ENCODE results near the gene OSGEP.
A peak's percentile ranks its signal among the peaks of the same experiment; 100 is the strongest.

Gene OSGEP

DNA sequence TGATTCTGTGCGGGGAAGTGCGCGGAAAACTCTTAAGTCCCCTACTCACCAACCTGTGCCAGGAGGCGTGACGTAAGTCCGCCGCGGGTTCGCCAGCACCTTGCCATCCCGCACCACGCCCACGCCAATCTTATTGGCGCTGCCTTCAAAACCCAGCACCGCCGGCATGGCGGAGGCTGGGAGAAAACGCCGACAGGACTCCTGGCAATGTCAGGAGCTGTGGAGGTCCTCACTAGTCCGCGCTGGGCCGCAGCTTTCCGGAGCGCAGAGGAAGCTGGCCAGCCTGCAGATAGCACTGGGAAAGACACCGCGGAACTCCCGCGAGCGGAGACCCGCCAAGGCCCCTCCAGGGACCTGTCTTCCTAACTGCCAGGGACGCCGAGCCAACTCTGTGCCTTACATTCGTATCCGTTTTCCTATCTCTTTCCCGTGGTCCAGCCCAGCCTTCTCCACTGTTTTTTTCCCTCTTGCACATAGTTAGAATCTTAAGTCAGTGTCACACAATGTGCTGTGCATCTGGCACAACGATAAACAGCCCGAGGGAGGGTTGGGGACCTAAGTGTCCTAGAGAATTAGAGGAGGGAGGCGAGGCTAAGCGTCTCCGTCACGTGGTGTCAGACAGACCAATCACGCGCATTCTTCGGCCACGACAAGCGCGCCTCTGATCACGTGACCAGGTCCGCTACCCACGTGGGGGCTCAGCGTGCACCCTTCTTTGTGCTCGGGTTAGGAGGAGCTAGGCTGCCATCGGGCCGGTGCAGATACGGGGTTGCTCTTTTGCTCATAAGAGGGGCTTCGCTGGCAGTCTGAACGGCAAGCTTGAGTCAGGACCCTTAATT is at the start of gene OSGEP, which contains the start of gene APEX1:
OSGEP (minus strand) TSS at position 297 of the 839 bp plus-strand sequence; CDS start at position 168, 129 bp downstream.
APEX1 (plus strand) TSS at position 711 of the 839 bp plus-strand sequence. CDS start 420 bp downstream, outside the sequence.
- DNase-seq: peak; percentile 91 to 98

DNA sequence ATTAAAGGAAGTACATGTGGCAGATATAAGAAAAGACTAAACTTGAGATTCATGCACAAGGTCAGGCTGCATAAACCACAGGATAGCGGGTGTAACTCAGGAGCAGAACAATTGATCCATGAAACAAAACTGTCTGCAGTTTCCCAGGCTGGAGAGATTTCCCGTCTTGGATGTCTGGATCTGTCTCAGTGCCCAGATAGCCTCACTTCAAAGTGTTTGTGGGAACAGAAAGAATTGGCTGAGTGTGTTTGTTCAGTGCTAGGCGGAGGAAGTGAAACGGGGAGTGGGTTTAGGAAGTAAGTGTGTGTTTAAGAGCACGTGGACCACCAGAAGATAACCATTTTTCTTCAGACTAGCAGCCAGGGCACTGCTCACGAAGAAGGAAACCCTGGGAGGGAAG is 49.3 kb upstream of the OSGEP start:
- DNase-seq: no peak

DNA sequence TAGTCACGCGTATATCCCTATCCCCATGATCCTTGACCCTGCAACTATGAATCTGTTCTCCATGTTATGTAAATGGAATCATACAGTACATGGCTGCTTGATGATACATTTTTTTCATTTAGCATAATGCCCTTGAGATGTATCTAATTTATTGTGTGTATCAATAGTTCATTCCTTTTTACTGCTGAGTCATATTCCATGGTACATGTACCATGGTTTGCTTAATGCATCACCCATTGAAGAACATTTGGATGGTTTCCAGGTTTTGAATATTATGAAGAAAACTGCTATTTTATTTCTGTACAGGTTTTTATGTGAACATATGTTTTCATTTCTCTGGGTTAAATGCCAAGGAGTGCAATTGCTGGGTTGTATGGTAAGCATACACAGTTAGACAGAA is 46.7 kb upstream of the OSGEP start:
- DNase-seq: no peak

DNA sequence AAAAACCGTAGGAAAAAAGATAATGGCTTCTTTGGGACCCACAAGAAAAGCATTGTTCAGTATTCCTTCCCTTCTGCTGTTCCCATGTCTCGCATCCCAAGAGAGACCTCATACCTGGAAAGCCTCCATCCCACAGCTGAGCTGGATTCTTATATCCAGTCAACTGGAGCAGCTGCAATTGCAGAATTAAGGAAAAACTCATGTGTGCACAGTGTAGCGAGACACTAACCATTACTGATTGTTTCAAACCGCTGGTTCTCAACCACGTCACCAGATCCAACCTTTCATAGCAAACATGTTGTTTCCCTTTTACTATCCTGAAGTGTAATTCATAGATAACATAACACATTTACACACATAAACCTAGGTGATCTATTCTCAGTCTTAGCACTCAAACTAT is 45.3 kb upstream of the OSGEP start:
- no peak for DNase-seq

DNA sequence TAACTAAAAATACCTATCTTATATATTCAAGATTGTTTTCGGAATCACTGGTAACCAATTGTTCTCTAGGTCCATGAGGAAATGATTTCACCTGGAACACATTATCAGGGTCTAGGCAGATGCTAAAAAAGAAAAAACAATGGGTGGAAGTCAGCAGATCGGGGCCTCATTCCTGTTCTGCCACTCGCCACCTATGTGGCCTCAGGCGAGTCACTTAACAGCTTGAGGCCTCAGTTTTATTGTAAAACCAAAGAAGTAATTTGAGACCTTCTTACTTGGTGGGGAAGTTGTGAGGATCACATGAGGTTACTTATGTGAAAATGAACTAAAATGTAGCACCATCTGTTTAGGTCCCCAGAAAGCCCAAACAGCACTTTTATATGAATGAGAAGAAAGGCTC is 44.5 kb upstream of the OSGEP start:
- DNase-seq: no peak

DNA sequence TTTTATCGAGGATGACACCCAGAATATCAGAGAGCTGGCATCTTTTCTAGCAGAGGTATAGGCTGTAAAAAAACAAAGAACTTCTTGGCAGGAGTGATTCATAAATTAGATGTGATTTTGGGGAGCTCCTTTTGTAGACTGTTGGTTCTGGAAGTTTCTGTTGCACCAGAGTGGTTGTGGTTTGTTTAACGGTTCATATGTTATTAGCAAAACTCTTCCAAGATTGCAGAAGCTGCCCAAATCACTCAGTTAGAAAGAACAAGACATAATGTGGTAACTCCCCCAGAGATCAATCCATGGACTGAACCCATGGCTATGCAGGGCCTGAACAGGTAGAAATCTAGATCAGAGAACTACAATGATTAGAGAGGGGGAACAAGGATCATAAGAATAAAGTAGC is 44.0 kb upstream of the OSGEP start:
- no peak for DNase-seq

DNA sequence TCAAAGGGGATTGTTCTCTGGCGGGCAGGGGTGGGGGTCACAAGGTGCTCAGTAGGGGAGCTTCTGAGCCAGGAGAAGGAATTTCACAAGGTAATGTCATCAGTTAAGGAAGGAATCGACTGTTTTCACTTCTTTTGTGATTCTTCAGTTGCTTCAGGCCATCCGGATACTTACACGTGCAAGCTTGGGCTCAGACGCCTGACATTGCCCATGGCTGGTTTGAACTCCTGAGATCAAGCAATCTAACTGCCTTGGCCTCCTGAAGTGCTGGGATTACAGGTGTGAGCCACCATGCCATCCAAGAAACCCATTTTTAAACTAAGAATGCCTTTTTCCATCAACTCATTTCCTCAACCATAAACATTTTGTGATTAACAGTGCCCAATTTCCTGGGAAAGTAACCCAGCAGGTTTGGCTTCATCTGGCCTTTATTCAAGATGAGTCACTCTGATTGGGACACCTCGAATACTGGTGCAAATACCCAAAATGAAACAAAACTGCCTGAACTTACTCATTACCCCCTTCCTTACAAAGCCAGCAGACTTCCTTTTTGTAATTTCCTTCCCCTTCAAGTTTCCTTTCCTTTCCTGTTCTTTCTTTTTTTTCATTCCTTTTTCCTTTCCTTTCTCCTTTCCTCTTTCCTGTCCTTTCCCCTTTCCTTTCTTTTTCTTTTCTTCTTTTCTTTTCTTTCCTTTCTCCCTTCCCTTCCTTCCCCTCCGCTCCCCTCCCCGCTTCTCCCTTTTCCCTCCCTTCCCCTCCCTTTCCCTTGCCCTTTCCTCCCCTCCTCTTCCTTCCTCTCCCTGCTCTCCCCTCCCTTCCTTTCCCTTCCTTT is 40.5 kb upstream of the OSGEP start:
- DNase-seq: no peak

DNA sequence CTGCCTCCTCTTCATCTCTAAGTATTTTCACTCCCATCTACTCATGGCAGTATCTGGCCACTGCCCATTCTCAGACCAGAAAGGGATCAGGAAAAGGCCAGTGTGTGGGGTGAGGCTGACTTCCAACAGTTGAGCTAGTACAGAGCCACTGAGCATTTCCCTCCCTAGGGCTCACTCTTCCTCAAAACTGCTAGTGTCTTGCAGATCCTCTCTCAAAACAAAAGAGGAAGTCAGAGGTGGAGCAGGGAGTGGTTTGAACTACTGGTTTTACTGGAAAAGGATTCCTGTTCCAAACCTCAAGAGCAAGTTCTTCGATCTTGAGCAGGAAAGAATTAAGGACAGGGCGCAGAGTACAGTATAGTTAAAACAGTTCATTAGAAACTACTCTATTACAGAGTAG is 39.0 kb upstream of the OSGEP start:
- DNase-seq: no peak

DNA sequence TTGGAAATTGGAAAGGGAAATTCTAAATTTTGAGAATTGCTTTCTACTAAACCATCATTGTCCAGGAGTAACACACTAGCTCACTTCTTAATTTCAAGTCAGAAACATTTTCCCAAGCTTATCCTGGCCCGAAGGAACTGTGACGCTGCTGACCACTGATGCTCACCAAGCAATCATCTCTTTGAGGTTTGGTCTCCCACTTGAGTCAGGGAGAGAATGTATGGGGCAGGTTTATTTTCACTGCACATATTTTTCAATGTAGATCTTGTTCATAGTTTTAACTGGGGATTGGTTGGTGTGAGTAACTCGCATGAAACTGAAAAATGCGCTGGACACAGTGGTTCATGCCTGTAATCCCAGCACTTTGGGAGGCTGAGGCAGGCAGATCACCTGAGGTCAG is 37.9 kb upstream of the OSGEP start:
- no peak for DNase-seq

DNA sequence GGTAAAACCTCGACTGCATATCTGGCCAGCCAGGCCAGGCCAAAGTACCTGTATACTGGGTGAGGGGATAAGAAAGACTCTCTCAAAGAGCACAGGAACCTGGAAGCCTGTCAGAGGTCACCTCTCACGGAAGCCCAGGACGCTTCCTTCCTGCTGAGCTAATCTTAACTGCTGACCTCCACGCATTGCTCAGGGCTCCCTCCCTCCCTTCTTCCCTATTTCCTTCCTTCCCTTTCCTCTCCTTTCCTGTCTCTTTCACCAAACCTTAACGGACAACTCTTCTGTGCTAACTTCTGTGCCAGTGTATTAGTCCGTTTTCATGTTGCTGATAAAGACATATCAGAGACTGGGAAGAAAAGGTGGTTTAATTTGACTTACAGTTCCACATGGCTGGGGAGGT is 36.0 kb upstream of the OSGEP start:
- DNase-seq: no peak

DNA sequence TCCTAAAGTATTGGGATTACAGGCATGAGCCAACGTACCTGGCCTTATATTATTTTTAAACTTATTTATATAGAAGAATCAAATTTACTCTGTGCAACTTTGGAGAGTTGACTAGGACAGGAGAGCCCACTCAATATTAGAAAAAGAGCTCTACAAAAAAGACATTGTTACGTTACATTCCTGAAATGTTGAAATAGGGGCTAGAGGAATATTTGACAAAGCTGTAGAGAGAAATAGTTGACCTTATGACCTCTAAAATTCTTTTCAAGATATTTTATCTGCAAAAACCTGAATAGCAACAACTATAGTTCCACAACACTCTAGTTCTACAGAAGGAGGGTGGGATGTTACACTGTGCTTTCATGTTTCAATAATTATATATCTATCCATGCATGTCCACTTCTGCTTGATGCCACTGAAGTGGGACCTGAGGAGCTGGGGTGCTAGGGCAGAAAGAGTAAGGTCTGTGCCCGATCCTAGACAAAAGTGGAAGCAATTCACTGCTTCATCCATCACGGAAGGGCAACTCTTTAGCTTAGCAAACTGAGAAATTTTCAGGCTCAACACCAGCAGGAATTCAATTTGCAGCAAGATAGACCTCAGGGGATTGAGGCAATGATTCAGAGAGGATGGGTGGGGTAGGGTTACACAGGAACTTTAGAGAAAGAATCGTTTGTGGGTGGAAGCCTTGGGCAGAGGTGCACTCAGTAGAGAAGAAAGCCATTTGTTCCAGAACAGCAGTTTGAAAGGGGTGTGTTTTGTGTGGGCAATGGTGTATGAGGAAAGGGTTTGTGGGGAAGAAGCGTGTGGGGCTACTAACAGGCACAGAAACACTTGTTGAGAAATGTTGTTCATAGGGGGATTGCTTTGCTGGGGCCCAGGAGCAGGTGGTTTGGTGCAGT is 34.7 kb upstream of the OSGEP start:
- DNase-seq: peak in 1 of 2 experiments; percentile 29

DNA sequence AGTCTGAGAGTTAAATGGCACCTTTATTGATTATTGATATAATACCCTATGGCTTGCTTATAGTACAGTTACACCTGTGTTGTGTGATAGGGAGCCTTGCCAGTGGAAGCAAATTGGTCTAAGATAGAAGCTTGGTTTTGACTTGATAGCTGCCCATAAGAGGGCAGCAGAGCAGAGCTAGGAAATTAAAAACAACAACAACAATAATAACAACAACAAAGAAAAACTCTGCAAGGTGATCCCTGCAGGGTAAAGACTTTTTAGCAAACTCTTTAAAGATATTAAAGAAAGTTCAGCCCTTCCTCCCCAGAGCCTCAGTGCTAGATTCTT is 32.7 kb upstream of the OSGEP start:
- DNase-seq: no peak

DNA sequence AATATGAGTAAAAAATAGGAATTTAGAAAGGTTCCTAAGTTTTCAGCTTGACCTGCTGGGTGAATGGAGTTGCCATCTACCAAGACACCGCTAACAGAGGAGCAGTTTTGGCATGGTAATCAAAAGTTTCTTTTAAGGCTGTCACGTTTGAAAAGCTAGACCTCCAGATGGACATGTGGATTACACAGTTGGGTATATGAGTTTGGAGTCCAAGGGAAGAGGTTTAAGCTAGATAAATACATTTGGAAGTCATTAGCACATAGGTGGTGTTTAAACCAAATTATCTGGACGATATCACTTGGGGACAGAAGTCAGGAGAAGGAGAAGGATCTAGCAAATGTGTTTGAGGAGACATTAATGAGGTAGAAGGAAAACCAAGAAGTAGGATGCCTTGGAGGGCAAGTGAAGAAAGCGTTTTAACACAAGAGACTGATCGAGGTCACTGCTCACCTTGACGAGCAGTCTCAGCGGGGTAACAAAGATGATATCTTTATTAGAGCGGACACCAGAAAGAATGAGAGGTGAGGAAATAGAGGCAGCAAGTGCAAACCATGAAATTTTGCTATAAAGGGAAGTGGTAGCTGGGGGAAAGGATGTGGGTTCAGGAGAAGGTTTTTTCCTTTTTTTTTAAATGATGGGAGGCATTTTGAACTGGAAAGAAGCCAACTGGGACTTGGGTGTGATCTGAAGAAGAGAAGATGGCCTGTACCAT is 32.2 kb upstream of the OSGEP start:
- no peak for DNase-seq

DNA sequence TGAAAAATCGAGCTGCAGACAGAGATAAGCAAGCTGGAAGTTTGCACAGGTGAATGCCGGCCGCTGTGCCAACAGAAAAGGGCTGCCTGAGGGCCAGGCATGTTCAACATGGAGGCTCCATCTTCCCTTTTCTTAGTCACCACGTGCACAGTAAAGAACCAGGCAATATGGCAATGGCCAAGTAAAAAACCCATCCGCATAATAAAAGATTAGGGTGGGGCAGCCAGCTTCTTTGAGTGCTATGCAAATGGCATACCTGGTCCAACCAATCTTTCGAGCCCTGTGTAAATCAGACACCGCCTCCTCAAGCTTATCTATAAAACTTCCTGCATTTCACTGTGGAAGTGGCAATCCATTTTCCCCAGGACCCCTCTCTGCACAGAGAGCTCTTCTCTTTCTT is 31.3 kb upstream of the OSGEP start:
- DNase-seq: no peak

DNA sequence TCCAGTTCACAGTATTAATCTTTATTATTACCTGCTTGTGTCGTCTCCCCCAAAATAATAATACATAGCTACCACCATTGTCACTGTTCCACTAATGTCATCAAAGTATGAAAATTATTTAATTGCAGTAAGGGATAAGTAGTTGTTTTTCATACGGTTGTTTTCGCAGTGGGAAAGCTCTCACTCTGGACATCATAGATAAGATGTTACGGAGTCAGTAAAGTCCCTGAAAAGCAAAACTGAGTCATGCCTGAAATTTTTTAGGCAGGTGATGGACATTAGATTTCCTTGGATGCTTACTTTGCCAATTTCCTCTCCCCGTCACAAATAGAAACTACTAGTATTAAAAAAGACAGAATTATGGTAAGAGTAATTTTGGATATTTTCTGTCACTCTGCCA is 27.8 kb upstream of the OSGEP start:
- DNase-seq: no peak

DNA sequence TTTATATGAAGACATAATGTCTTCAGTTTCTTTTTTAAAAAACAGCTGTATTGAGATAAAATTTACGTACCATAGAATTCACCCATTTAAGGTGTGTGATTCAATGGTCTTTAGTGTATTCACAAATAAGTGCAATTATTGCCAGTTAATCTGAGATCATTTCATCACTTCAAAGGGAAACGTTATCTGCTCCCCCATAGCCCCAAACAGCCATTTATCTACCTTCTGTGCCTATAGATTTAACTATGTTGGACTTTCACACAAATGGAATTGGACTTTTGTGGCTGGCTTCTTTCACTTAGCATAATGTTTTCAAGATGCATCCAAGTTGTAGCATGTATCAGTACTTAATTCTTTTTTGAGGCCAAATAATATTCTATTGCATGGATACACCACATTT is 24.3 kb upstream of the OSGEP start:
- DNase-seq: no peak

DNA sequence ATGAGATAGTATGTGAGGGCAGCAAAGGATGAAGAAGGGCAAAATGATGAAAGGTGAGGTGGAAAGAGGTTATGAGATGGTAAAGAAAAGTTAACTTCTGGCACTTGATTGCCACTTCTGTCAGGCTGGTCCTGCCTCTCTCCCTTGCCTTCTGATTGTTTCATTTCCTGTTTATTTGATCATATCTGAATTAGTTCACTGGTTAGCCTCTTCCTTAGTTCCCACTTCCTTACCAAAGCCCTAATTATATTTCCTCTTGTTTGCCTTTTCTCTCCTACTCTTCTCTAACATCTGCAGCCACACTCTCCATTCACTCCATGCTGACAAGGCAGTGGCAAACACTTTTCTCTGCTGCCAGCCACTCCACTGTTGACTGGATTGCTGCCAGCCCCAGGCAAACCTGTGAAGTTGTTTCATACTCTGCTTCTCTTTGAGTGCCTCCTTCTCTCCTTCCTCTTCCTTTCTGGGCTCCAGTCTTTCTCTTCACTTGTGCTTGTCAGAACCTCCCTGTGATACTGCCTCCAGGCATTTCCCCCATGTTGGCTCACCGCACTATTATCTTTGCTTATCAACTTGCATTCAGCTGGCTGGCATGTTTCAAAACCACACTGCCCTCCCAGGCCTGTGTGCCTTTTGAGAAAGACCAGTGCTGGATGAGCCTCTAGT is 22.7 kb upstream of the OSGEP start:
- DNase-seq: no peak

DNA sequence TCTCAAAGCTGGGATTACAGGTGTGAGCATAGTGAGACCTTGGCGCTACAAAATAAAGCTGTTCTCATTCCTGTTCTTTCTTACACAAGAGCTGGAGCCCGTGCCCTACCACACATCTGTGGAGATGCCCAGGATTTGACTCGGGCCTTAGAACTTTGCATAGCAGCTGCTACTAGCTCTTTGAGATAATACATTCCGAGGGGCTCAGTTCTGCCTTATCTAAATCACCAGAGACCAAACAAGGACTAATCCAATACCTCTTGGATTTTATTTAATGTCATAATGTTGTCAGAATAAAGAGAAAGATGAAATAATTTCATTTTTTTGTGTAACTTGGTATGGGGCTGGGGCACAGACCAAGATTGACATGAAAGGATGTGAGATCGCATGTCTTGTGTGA is 22.2 kb upstream of the OSGEP start:
- no peak for DNase-seq

DNA sequence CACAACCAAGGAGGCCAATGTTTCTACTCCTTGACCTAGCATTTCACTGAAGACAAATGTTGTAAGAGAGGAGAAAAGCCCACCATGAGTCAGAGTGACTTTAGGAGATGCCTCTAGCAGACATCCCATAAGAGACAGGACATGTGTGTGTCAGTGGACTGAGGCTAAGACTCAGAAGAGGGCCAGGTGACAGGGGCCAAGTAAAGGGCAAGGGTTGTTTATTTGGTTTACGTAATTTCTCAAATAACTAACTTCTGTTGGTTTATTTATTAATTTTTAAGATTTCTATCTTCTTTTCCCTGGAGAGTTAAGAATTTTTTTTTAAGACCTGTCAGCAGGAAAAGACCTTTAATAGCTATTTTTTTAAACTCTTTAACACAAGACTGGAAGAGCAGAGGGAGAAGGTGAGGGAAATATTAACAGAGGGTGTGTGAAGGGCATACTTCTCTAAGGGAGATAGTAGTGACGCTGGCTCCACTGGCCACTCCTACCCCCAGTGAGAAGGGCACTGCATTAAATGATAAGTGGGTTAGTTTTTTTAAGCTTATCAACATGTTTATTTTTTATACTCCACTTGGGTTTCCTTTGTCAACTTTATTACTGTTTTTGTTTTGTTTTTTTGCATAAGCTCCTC is 18.0 kb upstream of the OSGEP start:
- no peak for DNase-seq

DNA sequence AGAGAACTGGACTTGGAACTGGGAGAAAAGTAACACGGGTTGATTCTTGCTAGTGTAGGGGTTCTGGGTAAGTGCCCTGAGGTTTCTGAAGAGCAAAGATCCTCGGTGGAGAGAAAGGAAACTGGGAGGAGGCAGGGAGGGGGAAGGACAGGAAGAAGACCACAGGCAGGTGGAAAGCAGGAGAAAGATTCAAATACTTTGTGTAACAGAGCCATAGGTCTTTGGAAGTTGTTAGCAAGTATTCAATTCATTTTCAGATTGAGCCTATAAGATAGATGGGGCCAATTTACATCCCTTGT is 15.9 kb upstream of the OSGEP start:
- DNase-seq: no peak

DNA sequence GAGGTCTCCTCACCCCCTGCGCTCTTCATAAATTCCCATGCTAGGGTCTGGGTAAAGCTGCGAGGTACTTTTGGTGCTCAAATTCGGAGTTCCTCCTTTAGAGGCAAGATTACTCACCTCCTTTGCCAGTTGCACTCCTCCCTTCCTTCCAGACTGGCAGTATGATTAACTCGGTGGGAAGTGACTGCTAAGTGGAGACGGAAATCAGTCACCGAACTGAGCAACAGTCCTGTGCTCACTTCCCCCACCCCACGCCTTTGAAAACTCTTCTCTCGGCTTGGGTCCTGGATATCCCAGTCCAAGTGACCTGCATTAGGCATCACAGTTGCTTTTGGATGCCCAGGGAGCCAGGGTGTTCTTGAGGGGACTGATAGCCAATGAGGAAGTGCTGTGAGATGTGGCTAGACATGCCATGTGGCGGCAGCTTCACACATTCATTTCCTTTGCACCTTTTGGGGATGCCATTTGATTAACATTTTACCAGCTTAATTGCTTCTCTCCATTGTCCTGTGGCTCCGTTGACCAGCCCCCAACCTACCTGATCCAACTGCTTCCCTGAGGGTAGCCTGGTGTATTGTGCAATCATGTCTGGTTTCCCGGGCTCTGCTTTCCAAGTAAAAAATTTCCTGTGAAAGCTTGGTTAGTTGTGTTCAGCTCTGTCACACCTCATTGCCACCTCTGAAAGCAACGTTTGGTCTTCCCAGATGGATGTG is 15.4 kb upstream of the OSGEP start:
- peak; percentile 46 to 71 for DNase-seq
